ENCODE measurements around the gene SELENOT. TPM values are rescaled to one million over a fixed set of nuclear protein-coding genes. Genes with fewer than 3 reads are reported as not detected.
A peak's percentile ranks its signal among the peaks of the same experiment; 100 is the strongest.

Gene SELENOT
- 100 to 1,000 TPM in 1 of 2 donors, 10 to 100 TPM in 1; 95.9 to 104 TPM for total RNA-seq

- H3K27me3 Mint-ChIP-seq (ENCODE audit: low read depth), result no peaks in the 10 kb centered on the region
These were observed at the start of gene SELENOT for GRCh38 chr3:150603153-150603979. SELENOT (plus strand) TSS chr3:150603321; CDS start chr3:150603363, 42 bp downstream.

DNA sequence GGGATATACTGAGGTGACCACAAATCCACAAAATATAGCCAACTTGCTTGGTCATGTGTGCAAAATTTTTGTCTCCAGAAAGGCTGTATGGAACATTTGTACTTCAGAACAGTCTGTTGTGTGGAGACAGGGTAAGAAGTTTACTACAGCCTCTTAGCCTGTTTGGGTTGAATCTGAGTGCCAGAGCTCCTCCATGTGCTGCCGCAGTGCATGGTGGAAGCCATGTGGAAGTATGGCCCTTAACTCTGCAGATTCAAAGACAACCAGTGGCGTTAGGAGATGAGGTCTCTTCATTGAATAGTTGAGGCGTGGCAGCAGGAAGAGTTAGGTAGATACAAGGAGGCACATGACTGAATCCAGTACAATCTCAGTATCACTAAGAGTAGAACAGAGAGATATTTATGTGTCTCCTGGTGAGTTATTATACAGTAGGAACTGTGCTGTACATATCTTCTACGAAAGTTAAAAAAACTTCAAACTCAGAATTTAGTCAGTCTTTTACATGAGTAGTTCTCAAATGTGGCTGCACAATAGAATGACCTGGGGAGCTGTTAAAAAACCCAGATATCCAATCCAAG is 47.2 kb upstream of the SELENOT start:
- Mint-ChIP-seq H3K27ac (peak overlapping the region; percentile 67), H3K36me3 (ENCODE audit: insufficient read depth in 2 of 2) (peaks cover 9 to 34% of the 10 kb centered on the region in 2 donors), H3K9me3 (no peaks in the 10 kb centered on the region), H3K27me3 (ENCODE audit: low read depth) (no peaks in the 10 kb centered on the region), H3K4me1 (ENCODE audit: low read depth) (peaks cover 32% of the 10 kb centered on the region), H3K4me3 (no peak overlapping the region)
- DNase-seq, result no peak
- ATAC-seq (replicated peaks in 1 of 2), result peak in 1 of 2 donors; percentile 57

More at GRCh38 chr3:150603153-150603979, at the start of gene SELENOT:
- peak; percentile 89 for ATAC-seq (replicated peaks in 1 of 2)
- peak; percentile 94 to 97 for DNase-seq
- Mint-ChIP-seq H3K27ac (peak within 1 kb of the TSS; percentile 98), H3K9me3 (no peaks in the 10 kb centered on the region), H3K4me1 (ENCODE audit: low read depth) (peaks cover 77% of the 10 kb centered on the region), H3K4me3 (peak within 1 kb of the TSS; percentile 94 to 98), H3K36me3 (ENCODE audit: insufficient read depth in 2 of 2) (peaks cover 10 to 18% of the 10 kb centered on the region in 2 donors)

DNA sequence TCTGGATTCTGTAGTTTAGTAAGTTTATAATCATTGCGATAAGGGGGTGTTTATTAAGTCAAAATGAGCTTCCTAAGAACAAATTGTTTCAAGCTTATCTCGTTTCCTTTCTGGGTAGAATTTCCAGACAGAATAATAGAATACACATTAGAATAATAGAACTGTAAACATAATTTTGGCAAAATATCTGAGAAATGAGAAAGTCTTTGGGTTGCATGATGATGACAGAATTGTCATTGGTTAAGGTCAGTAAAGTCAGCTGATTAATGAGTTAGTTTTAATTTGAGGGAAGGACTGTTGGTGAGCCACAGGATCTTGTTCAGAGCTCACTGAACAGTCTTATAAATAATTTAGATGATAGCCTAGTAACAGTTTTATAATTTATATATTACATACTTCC is 46.3 kb upstream of the SELENOT start:
- Mint-ChIP-seq H3K27me3 (ENCODE audit: low read depth) (no peaks in the 10 kb centered on the region), H3K4me3 (no peak overlapping the region), H3K36me3 (ENCODE audit: insufficient read depth in 2 of 2) (peaks cover 8 to 32% of the 10 kb centered on the region in 2 donors), H3K27ac (peak overlapping the region; percentile 67), H3K9me3 (no peaks in the 10 kb centered on the region), H3K4me1 (ENCODE audit: low read depth) (peaks cover 28% of the 10 kb centered on the region)
- no peak for ATAC-seq (replicated peaks in 1 of 2)
- no peak for DNase-seq

DNA sequence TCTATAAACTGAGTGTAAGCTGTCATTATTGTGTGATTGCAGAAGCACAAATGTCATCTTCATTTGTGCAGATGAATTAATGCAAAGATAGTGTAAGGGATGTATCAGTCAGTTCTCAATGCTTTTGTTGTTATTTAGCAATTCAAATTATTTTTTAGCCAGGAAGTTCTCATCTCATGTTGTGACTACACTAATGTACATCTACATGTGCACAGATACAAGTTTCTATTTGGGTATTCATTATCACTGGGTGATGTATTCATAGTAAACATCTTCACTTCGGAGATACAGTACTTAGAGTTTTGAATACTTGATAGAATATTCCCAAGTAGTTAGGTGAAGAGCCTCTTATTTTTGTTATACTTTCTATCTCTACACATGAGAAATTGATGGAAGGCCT is 45.4 kb upstream of the SELENOT start:
- Mint-ChIP-seq H3K4me1 (ENCODE audit: low read depth) (peaks cover 28% of the 10 kb centered on the region), H3K27me3 (ENCODE audit: low read depth) (no peaks in the 10 kb centered on the region), H3K4me3 (no peak overlapping the region), H3K36me3 (ENCODE audit: insufficient read depth in 2 of 2) (peaks cover 6 to 26% of the 10 kb centered on the region in 2 donors), H3K9me3 (no peaks in the 10 kb centered on the region), H3K27ac (peak overlapping the region; percentile 68)
- ATAC-seq (replicated peaks in 1 of 2) (no peak), DNase-seq (no peak)

- DNase-seq (no peak), ATAC-seq (replicated peaks in 1 of 2) (no peak)
- no peak overlapping the region for H3K27ac Mint-ChIP-seq
- H3K4me3 Mint-ChIP-seq, result no peak overlapping the region
- peaks cover 5 to 27% of the 10 kb centered on the region in 2 donors for H3K36me3 Mint-ChIP-seq (ENCODE audit: insufficient read depth in 2 of 2)
- H3K4me1 Mint-ChIP-seq (ENCODE audit: low read depth), result no peaks in the 10 kb centered on the region
- no peaks in the 10 kb centered on the region for H3K9me3 Mint-ChIP-seq
- no peaks in the 10 kb centered on the region for H3K27me3 Mint-ChIP-seq (ENCODE audit: low read depth)
These were observed 38.9 kb upstream of the SELENOT start for GRCh38 chr3:150564243-150564642.

GRCh38 chr3:150567328-150567727 is 35.8 kb upstream of the SELENOT start:
- ATAC-seq (replicated peaks in 1 of 2) (no peak), DNase-seq (no peak)
- H3K4me1 Mint-ChIP-seq (ENCODE audit: low read depth), result no peaks in the 10 kb centered on the region
- H3K36me3 Mint-ChIP-seq (ENCODE audit: insufficient read depth in 2 of 2), result peaks cover 5 to 32% of the 10 kb centered on the region in 2 donors
- H3K27ac Mint-ChIP-seq, result peak overlapping the region; percentile 81
- no peak overlapping the region for H3K4me3 Mint-ChIP-seq
- H3K27me3 Mint-ChIP-seq (ENCODE audit: low read depth), result no peaks in the 10 kb centered on the region
- no peaks in the 10 kb centered on the region for H3K9me3 Mint-ChIP-seq

DNA sequence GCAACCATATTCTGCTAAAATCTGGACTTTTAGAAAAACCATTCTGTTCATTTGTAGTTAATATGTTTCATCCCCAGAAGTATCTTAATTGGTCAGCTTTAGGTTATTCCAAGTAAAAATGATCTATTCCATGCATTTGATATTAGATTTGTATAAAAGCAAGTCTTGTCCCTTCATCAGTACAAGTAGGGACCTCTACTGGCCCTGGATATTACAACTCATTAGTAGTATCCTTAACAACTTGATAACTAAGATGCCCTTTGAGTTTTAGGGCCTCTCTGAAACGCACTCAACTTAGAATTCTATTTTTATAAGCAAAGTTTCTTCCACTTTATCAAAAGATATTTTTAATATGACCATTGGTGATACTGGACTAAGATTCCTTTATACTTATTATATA is 25.3 kb upstream of the SELENOT start:
- no peak overlapping the region for H3K27ac Mint-ChIP-seq
- peaks cover 13% of the 10 kb centered on the region for H3K4me1 Mint-ChIP-seq (ENCODE audit: low read depth)
- no peak overlapping the region for H3K4me3 Mint-ChIP-seq
- no peaks in the 10 kb centered on the region for H3K9me3 Mint-ChIP-seq
- ATAC-seq (replicated peaks in 1 of 2), result no peak
- DNase-seq, result no peak
- no peaks in the 10 kb centered on the region for H3K27me3 Mint-ChIP-seq (ENCODE audit: low read depth)
- peaks cover 6 to 20% of the 10 kb centered on the region in 2 donors for H3K36me3 Mint-ChIP-seq (ENCODE audit: insufficient read depth in 2 of 2)

DNA sequence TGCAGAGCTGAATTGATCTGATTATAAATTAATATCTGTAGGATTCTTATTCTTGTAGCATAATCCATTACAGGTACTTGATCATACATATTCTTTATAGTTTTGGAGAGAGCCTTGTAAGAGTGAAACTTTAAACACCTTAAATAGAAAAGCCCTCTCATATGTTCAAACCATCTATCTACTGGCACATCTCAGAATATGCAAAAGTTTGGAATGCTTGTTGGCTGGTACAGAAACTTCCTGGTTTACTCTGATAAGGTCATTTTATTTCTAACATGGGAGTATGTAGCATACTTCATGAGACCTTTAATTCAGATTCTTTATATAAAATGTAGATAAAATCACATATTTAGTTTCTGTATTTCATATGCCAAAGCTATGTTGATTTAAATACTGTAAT is 21.9 kb upstream of the SELENOT start:
- ATAC-seq (replicated peaks in 1 of 2) (no peak), DNase-seq (no peak)
- Mint-ChIP-seq H3K27ac (peak overlapping the region; percentile 48), H3K4me3 (no peak overlapping the region), H3K36me3 (ENCODE audit: insufficient read depth in 2 of 2) (peaks cover 12 to 28% of the 10 kb centered on the region in 2 donors), H3K9me3 (no peaks in the 10 kb centered on the region), H3K27me3 (ENCODE audit: low read depth) (no peaks in the 10 kb centered on the region), H3K4me1 (ENCODE audit: low read depth) (peaks cover 22% of the 10 kb centered on the region)

GRCh38 chr3:150582620-150583019 is 20.5 kb upstream of the SELENOT start:
- ATAC-seq (replicated peaks in 1 of 2) (no peak), DNase-seq (no peak)
- H3K4me1 Mint-ChIP-seq (ENCODE audit: low read depth), result peaks cover 22% of the 10 kb centered on the region
- peak overlapping the region; percentile 90 for H3K27ac Mint-ChIP-seq
- H3K9me3 Mint-ChIP-seq, result no peaks in the 10 kb centered on the region
- peaks cover 10 to 20% of the 10 kb centered on the region in 2 donors for H3K36me3 Mint-ChIP-seq (ENCODE audit: insufficient read depth in 2 of 2)
- H3K4me3 Mint-ChIP-seq, result peak overlapping the region; percentile 12 to 71
- H3K27me3 Mint-ChIP-seq (ENCODE audit: low read depth), result no peaks in the 10 kb centered on the region

GRCh38 chr3:150583028-150583427 is 20.1 kb upstream of the SELENOT start:
- DNase-seq (no peak), ATAC-seq (replicated peaks in 1 of 2) (peak in 1 of 2 donors; percentile 39)
- peaks cover 22% of the 10 kb centered on the region for H3K4me1 Mint-ChIP-seq (ENCODE audit: low read depth)
- H3K9me3 Mint-ChIP-seq, result no peaks in the 10 kb centered on the region
- peak overlapping the region; percentile 90 for H3K27ac Mint-ChIP-seq
- H3K36me3 Mint-ChIP-seq (ENCODE audit: insufficient read depth in 2 of 2), result peaks cover 8 to 20% of the 10 kb centered on the region in 2 donors
- peak overlapping the region; percentile 8 to 71 for H3K4me3 Mint-ChIP-seq
- H3K27me3 Mint-ChIP-seq (ENCODE audit: low read depth), result no peaks in the 10 kb centered on the region

GRCh38 chr3:150588027-150588830 is 14.9 kb upstream of the SELENOT start:
- Mint-ChIP-seq H3K36me3 (ENCODE audit: insufficient read depth in 2 of 2) (peaks cover 6 to 11% of the 10 kb centered on the region in 2 donors), H3K27me3 (ENCODE audit: low read depth) (no peaks in the 10 kb centered on the region), H3K4me3 (no peak overlapping the region), H3K4me1 (ENCODE audit: low read depth) (peaks cover 19% of the 10 kb centered on the region), H3K9me3 (no peaks in the 10 kb centered on the region), H3K27ac (peak overlapping the region; percentile 42)
- DNase-seq (no peak), ATAC-seq (replicated peaks in 1 of 2) (no peak)

GRCh38 chr3:150589759-150590158 is 13.4 kb upstream of the SELENOT start:
- peak; percentile 47 to 74 for ATAC-seq (replicated peaks in 1 of 2)
- Mint-ChIP-seq H3K27me3 (ENCODE audit: low read depth) (no peaks in the 10 kb centered on the region), H3K27ac (peak overlapping the region; percentile 90), H3K9me3 (no peaks in the 10 kb centered on the region), H3K4me1 (ENCODE audit: low read depth) (peaks cover 14% of the 10 kb centered on the region), H3K4me3 (peak overlapping the region in 1 of 2 donors; percentile 10), H3K36me3 (ENCODE audit: insufficient read depth in 2 of 2) (peaks cover 6 to 9% of the 10 kb centered on the region in 2 donors)
- no peak for DNase-seq

GRCh38 chr3:150594150-150594549 is 9.0 kb upstream of the SELENOT start:
- Mint-ChIP-seq H3K36me3 (ENCODE audit: insufficient read depth in 2 of 2) (no peaks in the 10 kb centered on the region), H3K27ac (no peak overlapping the region)
- no peak for ATAC-seq (replicated peaks in 1 of 2)

More at GRCh38 chr3:150594150-150594549, 9.0 kb upstream of the SELENOT start:
- H3K4me3 Mint-ChIP-seq, result no peak overlapping the region
- no peaks in the 10 kb centered on the region for H3K9me3 Mint-ChIP-seq
- no peak for DNase-seq
- no peaks in the 10 kb centered on the region for H3K27me3 Mint-ChIP-seq (ENCODE audit: low read depth)
- peaks cover 11% of the 10 kb centered on the region for H3K4me1 Mint-ChIP-seq (ENCODE audit: low read depth)
